ENCODE data around the gene FBXO7.

- TF ChIP-seq ZNF585B (tag by site-specific recombination; IDR thresholded peaks at IDR 0.05) (no peak), CTCF (tag by site-specific recombination; IDR thresholded peaks at IDR 0.05) (no peak), ZNF610 (tag by site-specific recombination; IDR thresholded peaks at IDR 0.05; ENCODE audit: borderline replicate concordance) (no peak), ZNF501 (tag by site-specific recombination; IDR thresholded peaks at IDR 0.05) (no peak), ZNF10 (tag by site-specific recombination; IDR thresholded peaks at IDR 0.05) (no peak), ZNF561 (tag by site-specific recombination; IDR thresholded peaks at IDR 0.05; ENCODE audit: borderline replicate concordance) (no peak), ZNF423 (tag by site-specific recombination; IDR thresholded peaks at IDR 0.05) (no peak), ZNF416 (tag by site-specific recombination; IDR thresholded peaks at IDR 0.05) (no peak), BCL11B (tag by site-specific recombination; IDR thresholded peaks at IDR 0.05; ENCODE audit: low read depth) (no peak)
Observed at GRCh38 chr22:32480238-32480637, 5.6 kb downstream of the FBXO7 start.
